K562 (cell line): ENCODE data around the gene LRRC25. TPM values are rescaled to one million over a fixed set of nuclear protein-coding genes. Genes with fewer than 3 reads are reported as not detected.

ENCODE experiments used
- CEBPB ChIP-seq: fragments of 450-650 bp; IDR thresholded peaks from 2 replicates; pipeline ENCODE4 v1.6.1; 2016; ENCODE audit warnings: missing genetic modification characterization, missing compliant biosample characterization
- EGR1 ChIP-seq: fragments of 450-650 bp; conservative IDR thresholded peaks from 2 replicates; pipeline ENCODE4 v1.6.1; 2017; ENCODE audit warnings: mild to moderate bottlenecking
- HSF4 ChIP-seq: fragments of 250-450 bp; sonication (Bioruptor Pico); IDR thresholded peaks from 2 replicates; pipeline ENCODE4 v2.1.2; 2022; ENCODE audit warnings: mild to moderate bottlenecking, moderate library complexity, borderline replicate concordance
- ILF3 ChIP-seq: fragments of 450-650 bp; IDR thresholded peaks from 2 replicates; pipeline ENCODE4 v1.6.1; 2018; ENCODE audit warnings: antibody characterized with exemption, mild to moderate bottlenecking, moderate library complexity, borderline replicate concordance
- MED1 ChIP-seq: sonication (generic); formaldehyde crosslinking; IDR thresholded peaks from 2 replicates; pipeline ENCODE4 v1.8.1; 2023; ENCODE audit warnings: missing genetic modification reagents, borderline replicate concordance
- MTA2 ChIP-seq: fragments of 450-650 bp; IDR thresholded peaks from 2 replicates; pipeline ENCODE4 v1.6.1; 2016; ENCODE audit warnings: low read depth
- NBN ChIP-seq: fragments of 450-650 bp; IDR thresholded peaks from 2 replicates; pipeline ENCODE4 v1.6.1; 2016; ENCODE audit warnings: low read depth, mild to moderate bottlenecking
- NUFIP1 ChIP-seq: fragments of 450-650 bp; IDR thresholded peaks from 2 replicates; pipeline ENCODE4 v1.6.1; 2018; ENCODE audit not compliant: partially characterized antibody
- PHB ChIP-seq: fragments of 250-450 bp; sonication (Bioruptor Pico); IDR thresholded peaks from 2 replicates; pipeline ENCODE4 v1.5.0; 2021
- PHTF2 ChIP-seq: fragments of 250-450 bp; sonication (Bioruptor Pico); IDR thresholded peaks from 2 replicates; pipeline ENCODE4 v1.5.0; 2021; ENCODE audit warnings: mild to moderate bottlenecking
- POLR2B ChIP-seq: fragments of 450-650 bp; IDR thresholded peaks from 2 replicates; pipeline ENCODE4 v1.6.1; 2018; ENCODE audit warnings: low read depth; ENCODE audit not compliant: partially characterized antibody
- POU5F1 ChIP-seq: fragments of 150-350 bp; IDR thresholded peaks from 2 replicates; pipeline ENCODE4 v1.6.1; 2014; ENCODE audit warnings: borderline replicate concordance, low read length, low read depth, mild to moderate bottlenecking; ENCODE audit not compliant: partially characterized antibody
- TCF3 ChIP-seq: sonication (generic); formaldehyde crosslinking; IDR thresholded peaks from 2 replicates; pipeline ENCODE4 v1.4.0; 2020; ENCODE audit warnings: mild to moderate bottlenecking, missing genetic modification reagents
- ZKSCAN1 ChIP-seq: fragments of 150-350 bp; IDR thresholded peaks from 2 replicates; pipeline ENCODE4 v1.6.1; 2016; ENCODE audit warnings: low read depth, low read length
- ZNF197 ChIP-seq: fragments of 200-800 bp; sonication (Bioruptor generic); IDR thresholded peaks from 2 replicates; pipeline ENCODE4 v1.6.1; 2016; ENCODE audit warnings: low read depth, missing genetic modification characterization, missing compliant biosample characterization
- ZNF41 ChIP-seq: fragments of 250-450 bp; sonication (Bioruptor Pico); conservative IDR thresholded peaks from 2 replicates; pipeline ENCODE4 v1.4.0; 2020; ENCODE audit warnings: mild to moderate bottlenecking
- polyA plus RNA-seq, 8 experiments: library from polyadenylated mRNA; depleted of rRNA in 4 of 8; stranded (reverse) in 5 of 8; unstranded in 3 of 8; fragments of >200 nt; fragmentation: Nextera tagmentation in 2 of 8; fragmentation: Illumina TruSeq in 1 of 8; extraction: Ambion mirVana in 2 of 8; extraction: Trizol in 1 of 8; gene quantifications; 2 replicates each; pipeline versions ENCODE4 v1.2.1 to v1.2.3, GENCODE V29; 2011 to 2014; ENCODE audit warnings: inconsistent platforms in 1 of 8, missing spikeins in 1 of 8
- total RNA-seq, 7 experiments: library from RNA; depleted of rRNA in 6 of 7; stranded (reverse); fragments of >200 nt in 6 of 7; fragmentation: Illumina TruSeq in 2 of 7; extraction: Trizol in 2 of 7; gene quantifications; 2 replicates each; pipeline versions ENCODE4 v1.2.1 to v1.2.3, GENCODE V29; 2011 to 2021; ENCODE audit warnings: low replicate concordance in 1 of 7
- TF ChIP-seq, protein P1 (sequence below): sonication (generic); formaldehyde crosslinking; IDR thresholded peaks from 2 replicates; pipeline ENCODE4 v1.8.0; 2022; ENCODE audit warnings: mild to moderate bottlenecking, missing genetic modification reagents
- TF ChIP-seq, protein P2 (sequence below): fragments of 450-650 bp; formaldehyde crosslinking; IDR thresholded peaks from 2 replicates; pipeline ENCODE4 v1.4.0; 2020; ENCODE audit warnings: mild to moderate bottlenecking, moderate library complexity
- TF ChIP-seq, protein P3 (sequence below): fragments of 450-650 bp; formaldehyde crosslinking; conservative IDR thresholded peaks from 2 replicates; pipeline ENCODE4 v1.4.0; 2022; ENCODE audit warnings: mild to moderate bottlenecking, missing genetic modification characterization
- TF ChIP-seq, protein P4 (sequence below), 2 experiments: fragments of 450-650 bp; conservative IDR thresholded peaks; 2 replicates each; pipeline ENCODE4 v1.6.1; 2017; ENCODE audit warnings: mild to moderate bottlenecking in 2 of 2, moderate library complexity in 2 of 2

LRRC25 gene
- total and polyA plus RNA-seq, 9 of the 15 experiments (the other 6 are each of a cell fraction or from before 2014, with no cell fraction given): 0.07 to 0.36 (median 0.10) TPM; not detected in 3

DNA sequence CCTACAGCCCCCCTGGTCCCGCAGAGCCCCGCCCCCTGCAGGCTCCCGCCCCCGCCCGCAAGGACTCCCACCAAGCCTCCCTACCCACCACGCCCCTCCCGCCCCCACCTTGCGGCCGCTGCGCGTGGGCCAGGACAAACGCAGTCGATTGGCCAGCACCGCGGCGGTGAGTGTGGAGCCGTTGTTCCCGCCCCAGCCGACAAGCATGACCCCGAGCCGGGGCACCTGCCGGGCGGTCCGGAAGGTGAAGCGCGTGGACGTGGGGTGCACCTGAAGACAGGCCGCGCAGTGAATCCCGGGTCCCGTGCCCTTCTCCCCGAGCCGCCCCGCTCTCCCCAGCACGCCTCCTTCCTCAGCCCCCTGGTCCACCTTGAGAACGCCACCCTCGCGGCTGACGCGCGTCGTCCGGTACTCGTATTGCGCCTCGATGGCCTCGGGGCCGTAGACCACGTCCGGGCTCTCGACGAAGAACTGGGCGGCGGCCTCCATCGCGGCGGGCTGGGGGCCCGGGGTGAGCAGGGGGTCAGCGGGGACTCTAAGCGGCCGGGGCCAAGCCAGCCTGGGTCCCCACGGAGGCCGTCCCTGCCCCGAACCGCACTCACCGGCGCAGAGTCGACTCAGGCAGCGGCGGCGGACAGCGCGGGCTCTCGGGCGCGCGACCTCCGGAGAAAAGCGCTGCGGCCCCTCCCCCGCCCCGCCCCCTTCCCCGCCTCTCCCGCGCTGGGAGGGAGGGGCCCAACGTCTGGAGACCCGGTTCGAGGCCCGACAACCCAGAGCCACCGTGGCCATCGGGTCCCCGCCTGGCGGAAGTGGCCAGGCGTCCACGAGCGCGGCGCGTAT lies 40.3 kb upstream of the LRRC25 start, which contains the start of gene ISYNA1 (continued):
- no peak for TF ChIP-seq ZNF41 (CRISPR knock-in tag)
- peak; percentile 34 for TF ChIP-seq POLR2B
- TF ChIP-seq, protein P1, sequence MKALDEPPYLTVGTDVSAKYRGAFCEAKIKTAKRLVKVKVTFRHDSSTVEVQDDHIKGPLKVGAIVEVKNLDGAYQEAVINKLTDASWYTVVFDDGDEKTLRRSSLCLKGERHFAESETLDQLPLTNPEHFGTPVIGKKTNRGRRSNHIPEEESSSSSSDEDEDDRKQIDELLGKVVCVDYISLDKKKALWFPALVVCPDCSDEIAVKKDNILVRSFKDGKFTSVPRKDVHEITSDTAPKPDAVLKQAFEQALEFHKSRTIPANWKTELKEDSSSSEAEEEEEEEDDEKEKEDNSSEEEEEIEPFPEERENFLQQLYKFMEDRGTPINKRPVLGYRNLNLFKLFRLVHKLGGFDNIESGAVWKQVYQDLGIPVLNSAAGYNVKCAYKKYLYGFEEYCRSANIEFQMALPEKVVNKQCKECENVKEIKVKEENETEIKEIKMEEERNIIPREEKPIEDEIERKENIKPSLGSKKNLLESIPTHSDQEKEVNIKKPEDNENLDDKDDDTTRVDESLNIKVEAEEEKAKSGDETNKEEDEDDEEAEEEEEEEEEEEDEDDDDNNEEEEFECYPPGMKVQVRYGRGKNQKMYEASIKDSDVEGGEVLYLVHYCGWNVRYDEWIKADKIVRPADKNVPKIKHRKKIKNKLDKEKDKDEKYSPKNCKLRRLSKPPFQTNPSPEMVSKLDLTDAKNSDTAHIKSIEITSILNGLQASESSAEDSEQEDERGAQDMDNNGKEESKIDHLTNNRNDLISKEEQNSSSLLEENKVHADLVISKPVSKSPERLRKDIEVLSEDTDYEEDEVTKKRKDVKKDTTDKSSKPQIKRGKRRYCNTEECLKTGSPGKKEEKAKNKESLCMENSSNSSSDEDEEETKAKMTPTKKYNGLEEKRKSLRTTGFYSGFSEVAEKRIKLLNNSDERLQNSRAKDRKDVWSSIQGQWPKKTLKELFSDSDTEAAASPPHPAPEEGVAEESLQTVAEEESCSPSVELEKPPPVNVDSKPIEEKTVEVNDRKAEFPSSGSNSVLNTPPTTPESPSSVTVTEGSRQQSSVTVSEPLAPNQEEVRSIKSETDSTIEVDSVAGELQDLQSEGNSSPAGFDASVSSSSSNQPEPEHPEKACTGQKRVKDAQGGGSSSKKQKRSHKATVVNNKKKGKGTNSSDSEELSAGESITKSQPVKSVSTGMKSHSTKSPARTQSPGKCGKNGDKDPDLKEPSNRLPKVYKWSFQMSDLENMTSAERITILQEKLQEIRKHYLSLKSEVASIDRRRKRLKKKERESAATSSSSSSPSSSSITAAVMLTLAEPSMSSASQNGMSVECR (CRISPR knock-in tag): peak; percentile 67
- TF ChIP-seq PHTF2 (CRISPR knock-in tag): no peak
- TF ChIP-seq, protein P2, sequence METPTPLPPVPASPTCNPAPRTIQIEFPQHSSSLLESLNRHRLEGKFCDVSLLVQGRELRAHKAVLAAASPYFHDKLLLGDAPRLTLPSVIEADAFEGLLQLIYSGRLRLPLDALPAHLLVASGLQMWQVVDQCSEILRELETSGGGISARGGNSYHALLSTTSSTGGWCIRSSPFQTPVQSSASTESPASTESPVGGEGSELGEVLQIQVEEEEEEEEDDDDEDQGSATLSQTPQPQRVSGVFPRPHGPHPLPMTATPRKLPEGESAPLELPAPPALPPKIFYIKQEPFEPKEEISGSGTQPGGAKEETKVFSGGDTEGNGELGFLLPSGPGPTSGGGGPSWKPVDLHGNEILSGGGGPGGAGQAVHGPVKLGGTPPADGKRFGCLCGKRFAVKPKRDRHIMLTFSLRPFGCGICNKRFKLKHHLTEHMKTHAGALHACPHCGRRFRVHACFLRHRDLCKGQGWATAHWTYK (CRISPR knock-in tag): peak; percentile 37; the same call in 1 of the 2 replicates
- TF ChIP-seq TCF3: peak; percentile 17; the same call in 1 of the 2 replicates
- TF ChIP-seq, protein P3, sequence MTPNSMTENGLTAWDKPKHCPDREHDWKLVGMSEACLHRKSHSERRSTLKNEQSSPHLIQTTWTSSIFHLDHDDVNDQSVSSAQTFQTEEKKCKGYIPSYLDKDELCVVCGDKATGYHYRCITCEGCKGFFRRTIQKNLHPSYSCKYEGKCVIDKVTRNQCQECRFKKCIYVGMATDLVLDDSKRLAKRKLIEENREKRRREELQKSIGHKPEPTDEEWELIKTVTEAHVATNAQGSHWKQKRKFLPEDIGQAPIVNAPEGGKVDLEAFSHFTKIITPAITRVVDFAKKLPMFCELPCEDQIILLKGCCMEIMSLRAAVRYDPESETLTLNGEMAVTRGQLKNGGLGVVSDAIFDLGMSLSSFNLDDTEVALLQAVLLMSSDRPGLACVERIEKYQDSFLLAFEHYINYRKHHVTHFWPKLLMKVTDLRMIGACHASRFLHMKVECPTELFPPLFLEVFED (CRISPR knock-in tag): no peak
- TF ChIP-seq CEBPB (tag): no peak
- TF ChIP-seq NUFIP1: no peak
- TF ChIP-seq, protein P4, sequence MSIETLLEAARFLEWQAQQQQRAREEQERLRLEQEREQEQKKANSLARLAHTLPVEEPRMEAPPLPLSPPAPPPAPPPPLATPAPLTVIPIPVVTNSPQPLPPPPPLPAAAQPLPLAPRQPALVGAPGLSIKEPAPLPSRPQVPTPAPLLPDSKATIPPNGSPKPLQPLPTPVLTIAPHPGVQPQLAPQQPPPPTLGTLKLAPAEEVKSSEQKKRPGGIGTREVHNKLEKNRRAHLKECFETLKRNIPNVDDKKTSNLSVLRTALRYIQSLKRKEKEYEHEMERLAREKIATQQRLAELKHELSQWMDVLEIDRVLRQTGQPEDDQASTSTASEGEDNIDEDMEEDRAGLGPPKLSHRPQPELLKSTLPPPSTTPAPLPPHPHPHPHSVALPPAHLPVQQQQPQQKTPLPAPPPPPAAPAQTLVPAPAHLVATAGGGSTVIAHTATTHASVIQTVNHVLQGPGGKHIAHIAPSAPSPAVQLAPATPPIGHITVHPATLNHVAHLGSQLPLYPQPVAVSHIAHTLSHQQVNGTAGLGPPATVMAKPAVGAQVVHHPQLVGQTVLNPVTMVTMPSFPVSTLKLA (conservative IDR thresholded peaks at IDR 0.05): peak in 1 of 2 experiments; percentile 65
- TF ChIP-seq ILF3: no peak
- no peak for TF ChIP-seq ZKSCAN1
- no peak for TF ChIP-seq ZNF197 (CRISPR knock-in tag)
- TF ChIP-seq HSF4 (CRISPR knock-in tag): no peak
- TF ChIP-seq MTA2: no peak
- peak; percentile 88 for TF ChIP-seq EGR1
- TF ChIP-seq PHB (CRISPR knock-in tag): 0 out of 2 replicates have a peak, but pooled peaks have one; percentile 42
- no peak for TF ChIP-seq NBN
- no peak for TF ChIP-seq POU5F1
- no peak for TF ChIP-seq MED1 (CRISPR knock-in tag)
